IPS-18a (cell line): ENCODE data around the gene UCK1.
"Not testable (repeated sequence)": the region's sequence is repeated elsewhere in the genome, so short reads cannot be mapped to it uniquely, and the experiment has no call there.

Experiments used
- H3K27ac ChIP-seq: one replicate; pipeline ENCODE4 v1.5.1; 2013; ENCODE audit warnings: low read length
- H3K27me3 ChIP-seq: one replicate; pipeline ENCODE4 v1.6.1; 2013; ENCODE audit warnings: mild to moderate bottlenecking, low read length; ENCODE audit not compliant: control insufficient read depth, insufficient read depth
- H3K36me3 ChIP-seq: one replicate; pipeline ENCODE4 v1.6.1; 2013; ENCODE audit warnings: low read depth, low read length; ENCODE audit not compliant: control insufficient read depth
- H3K4me1 ChIP-seq: one replicate; pipeline ENCODE4 v1.6.1; 2013; ENCODE audit warnings: low read depth, low read length; ENCODE audit not compliant: control insufficient read depth
- H3K4me3 ChIP-seq: one replicate; pipeline ENCODE4 v1.5.1; 2013; ENCODE audit warnings: low read length
- H3K9ac ChIP-seq: one replicate; pipeline ENCODE4 v1.6.1; 2013; ENCODE audit warnings: mild to moderate bottlenecking, low read length, moderate library complexity
- H3K9me3 ChIP-seq: one replicate; pipeline ENCODE4 v1.6.1; 2013; ENCODE audit warnings: low read depth, low read length; ENCODE audit not compliant: control insufficient read depth

Gene UCK1

GRCh38 chr9:131566158-131566557 lies 35.1 kb upstream of the UCK1 start:
- H3K9me3 ChIP-seq = no peaks in the 10 kb centered on the region
- no peak overlapping the region for H3K4me3 ChIP-seq
- no peaks in the 10 kb centered on the region for H3K4me1 ChIP-seq

GRCh38 chr9:131565369-131565768 lies 34.3 kb upstream of the UCK1 start:
- Histone ChIP-seq H3K27me3 (no peaks in the 10 kb centered on the region), H3K9me3 (no peaks in the 10 kb centered on the region), H3K4me3 (no peak overlapping the region), H3K36me3 (no peaks in the 10 kb centered on the region), H3K9ac (no peak overlapping the region), H3K27ac (no peak overlapping the region), H3K4me1 (no peaks in the 10 kb centered on the region)

More at GRCh38 chr9:131566158-131566557, 35.1 kb upstream of the UCK1 start:
- no peaks in the 10 kb centered on the region for H3K36me3 ChIP-seq
- H3K27me3 ChIP-seq = no peaks in the 10 kb centered on the region
- no peak overlapping the region for H3K9ac ChIP-seq
- H3K27ac ChIP-seq = no peak overlapping the region

GRCh38 chr9:131562032-131562959 lies 31.2 kb upstream of the UCK1 start:
- Histone ChIP-seq H3K4me1 (no peaks in the 10 kb centered on the region), H3K9ac (no peak overlapping the region), H3K27ac (no peak overlapping the region), H3K36me3 (no peaks in the 10 kb centered on the region), H3K27me3 (no peaks in the 10 kb centered on the region), H3K4me3 (no peak overlapping the region), H3K9me3 (no peaks in the 10 kb centered on the region)

GRCh38 chr9:131559421-131560000 lies 28.4 kb upstream of the UCK1 start:
- H3K27me3 ChIP-seq = no peaks in the 10 kb centered on the region
- no peaks in the 10 kb centered on the region for H3K36me3 ChIP-seq
- no peaks in the 10 kb centered on the region for H3K4me1 ChIP-seq
- no peak overlapping the region for H3K9ac ChIP-seq
- H3K4me3 ChIP-seq = no peak overlapping the region
- H3K9me3 ChIP-seq = no peaks in the 10 kb centered on the region
- no peak overlapping the region for H3K27ac ChIP-seq

- H3K9me3 ChIP-seq = no peaks in the 10 kb centered on the region
- no peaks in the 10 kb centered on the region for H3K36me3 ChIP-seq
- H3K27ac ChIP-seq = no peak overlapping the region
- no peaks in the 10 kb centered on the region for H3K27me3 ChIP-seq
- H3K4me1 ChIP-seq = no peaks in the 10 kb centered on the region
- H3K9ac ChIP-seq = no peak overlapping the region
- H3K4me3 ChIP-seq = no peak overlapping the region
Observed at GRCh38 chr9:131557855-131558548, 26.9 kb upstream of the UCK1 start.

GRCh38 chr9:131555841-131556673 lies 25.0 kb upstream of the UCK1 start:
- H3K27me3 ChIP-seq = no peaks in the 10 kb centered on the region

GRCh38 chr9:131554843-131555351 lies 23.8 kb upstream of the UCK1 start:
- H3K36me3 ChIP-seq = no peaks in the 10 kb centered on the region
- H3K9ac ChIP-seq = no peak overlapping the region
- H3K4me3 ChIP-seq = no peak overlapping the region
- no peaks in the 10 kb centered on the region for H3K4me1 ChIP-seq
- H3K27ac ChIP-seq = no peak overlapping the region
- no peaks in the 10 kb centered on the region for H3K27me3 ChIP-seq
- H3K9me3 ChIP-seq = no peaks in the 10 kb centered on the region

More at GRCh38 chr9:131555841-131556673, 25.0 kb upstream of the UCK1 start:
- H3K4me1 ChIP-seq = no peaks in the 10 kb centered on the region
- H3K4me3 ChIP-seq = no peak overlapping the region
- H3K9me3 ChIP-seq = no peaks in the 10 kb centered on the region
- no peak overlapping the region for H3K9ac ChIP-seq
- no peaks in the 10 kb centered on the region for H3K36me3 ChIP-seq
- no peak overlapping the region for H3K27ac ChIP-seq

GRCh38 chr9:131554087-131554842 lies 23.2 kb upstream of the UCK1 start:
- Histone ChIP-seq H3K27me3 (no peaks in the 10 kb centered on the region), H3K4me3 (no peak overlapping the region), H3K4me1 (no peaks in the 10 kb centered on the region), H3K36me3 (no peaks in the 10 kb centered on the region), H3K27ac (no peak overlapping the region), H3K9me3 (no peaks in the 10 kb centered on the region), H3K9ac (no peak overlapping the region)

- Histone ChIP-seq H3K9ac (no peak overlapping the region), H3K9me3 (no peaks in the 10 kb centered on the region), H3K27me3 (peaks cover 15% of the 10 kb centered on the region)
Observed at GRCh38 chr9:131552030-131552429, 21.0 kb upstream of the UCK1 start.

GRCh38 chr9:131550465-131550864 lies 19.4 kb upstream of the UCK1 start:
- not testable (repeated sequence) for H3K4me3 ChIP-seq, H3K27ac ChIP-seq, H3K9ac ChIP-seq, H3K4me1 ChIP-seq, H3K36me3 ChIP-seq, H3K9me3 ChIP-seq
- H3K27me3 ChIP-seq = peaks cover 30% of the 10 kb centered on the region

More at GRCh38 chr9:131552030-131552429, 21.0 kb upstream of the UCK1 start:
- Histone ChIP-seq H3K4me3 (no peak overlapping the region), H3K36me3 (no peaks in the 10 kb centered on the region), H3K27ac (no peak overlapping the region), H3K4me1 (no peaks in the 10 kb centered on the region)
